ENCODE measurements around the gene PCOLCE2. TPM values are rescaled to one million over a fixed set of nuclear protein-coding genes. Genes with fewer than 3 reads are reported as not detected.

The PCOLCE2 gene
- total RNA-seq, 1 experiment from 2014 or later: 4.4 TPM

DNA sequence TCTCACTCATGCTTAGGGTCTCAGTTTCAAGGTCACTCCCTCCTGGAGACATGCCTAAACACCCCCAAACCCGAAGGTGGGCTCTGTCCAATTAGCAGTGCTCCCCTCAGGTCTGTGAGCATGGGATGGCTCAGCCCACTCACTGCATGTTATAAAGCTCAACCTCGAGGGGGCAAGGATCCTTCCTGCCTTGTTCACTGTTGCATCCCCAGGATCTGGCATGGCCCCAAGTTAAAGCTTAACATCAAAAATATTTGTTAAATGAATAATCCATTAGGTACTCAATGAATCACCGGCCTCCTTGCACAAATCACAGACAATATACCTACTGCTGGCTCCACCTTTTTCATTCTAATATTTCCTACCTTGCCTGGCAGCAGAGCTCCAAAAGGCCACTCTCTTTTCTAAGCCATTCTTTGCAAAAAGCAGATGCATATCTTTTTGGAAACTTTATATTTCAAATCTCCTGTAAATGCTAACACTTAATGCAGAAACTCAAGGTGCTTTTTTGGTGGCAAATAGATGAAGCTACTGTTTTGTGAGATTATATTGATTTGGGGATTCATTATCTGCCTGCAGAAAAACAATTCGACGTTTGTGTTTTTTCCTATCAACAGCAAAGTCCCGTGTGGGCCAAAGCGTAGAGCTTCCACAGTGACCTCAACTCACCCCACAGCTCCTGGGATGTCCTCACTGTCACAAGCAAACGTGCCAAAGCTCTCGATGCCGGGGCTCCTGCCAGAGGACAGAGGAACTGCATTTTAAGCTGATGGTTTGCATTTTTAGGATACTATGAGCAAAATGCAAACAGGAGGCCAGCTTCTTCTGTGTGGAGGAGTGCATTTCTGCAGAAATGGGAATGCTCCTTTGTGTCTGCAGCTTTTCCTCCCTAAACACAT lies 35.4 kb downstream of the PCOLCE2 start:
- Histone ChIP-seq H3K9ac (ENCODE audit: low read length) (no peak overlapping the region), H3K79me2 (ENCODE audit: insufficient read depth, low read length) (no peaks in the 10 kb centered on the region), H2AFZ (ENCODE audit: low read depth, low read length, poor library complexity, severe bottlenecking) (no peak overlapping the region), H3K27ac (ENCODE audit: low read depth, low read length) (no peak overlapping the region), H3K27me3 (ENCODE audit: insufficient read depth, low read length) (peaks cover 25% of the 10 kb centered on the region; the same call in 1 of the 2 replicates), H3K4me2 (ENCODE audit: low read length) (peak overlapping the region; percentile 45), H3K36me3 (ENCODE audit: control insufficient read depth in 1 of 2, insufficient read depth in 2 of 2, low read length in 2 of 2) (no peaks in the 10 kb centered on the region), H3K4me3 (replicated peaks in 1 of 2; ENCODE audit: low read depth in 1 of 2, low read length in 2 of 2) (no peak overlapping the region), H3K4me1 (ENCODE audit: control insufficient read depth in 1 of 2, insufficient read depth in 2 of 2, low read length in 2 of 2) (peaks cover 17 to 30% of the 10 kb centered on the region in 2 experiments), H3K9me2 (ENCODE audit: insufficient read depth) (no peaks in the 10 kb centered on the region), H4K20me1 (ENCODE audit: insufficient read depth) (no peaks in the 10 kb centered on the region), H3K9me3 (ENCODE audit: control insufficient read depth in 1 of 2, insufficient read depth in 1 of 2, low read depth in 1 of 2, low read length in 2 of 2) (no peaks in the 10 kb centered on the region)
- ChIA-PET CTCF (interaction anchor here (1.0 kb wide), 2 partner anchors 9 to 25 kb away, joined by 4 to 6 read pairs; no protein-coding TSS in a partner anchor), RAD21 (ENCODE audit: low non-redundant PET in 1 of 2, low total read pairs in 2 of 2, uncharacterized antibody in 2 of 2, unreplicated experiment in 2 of 2) (no interaction called here), POLR2A (no interaction called here)
- TF ChIP-seq ELF1 (IDR thresholded peaks at IDR 0.05; ENCODE audit: borderline replicate concordance, low read depth): no peak
- TF ChIP-seq CEBPB (IDR thresholded peaks at IDR 0.05; ENCODE audit: low read depth): no peak
- TF ChIP-seq, protein P1, sequence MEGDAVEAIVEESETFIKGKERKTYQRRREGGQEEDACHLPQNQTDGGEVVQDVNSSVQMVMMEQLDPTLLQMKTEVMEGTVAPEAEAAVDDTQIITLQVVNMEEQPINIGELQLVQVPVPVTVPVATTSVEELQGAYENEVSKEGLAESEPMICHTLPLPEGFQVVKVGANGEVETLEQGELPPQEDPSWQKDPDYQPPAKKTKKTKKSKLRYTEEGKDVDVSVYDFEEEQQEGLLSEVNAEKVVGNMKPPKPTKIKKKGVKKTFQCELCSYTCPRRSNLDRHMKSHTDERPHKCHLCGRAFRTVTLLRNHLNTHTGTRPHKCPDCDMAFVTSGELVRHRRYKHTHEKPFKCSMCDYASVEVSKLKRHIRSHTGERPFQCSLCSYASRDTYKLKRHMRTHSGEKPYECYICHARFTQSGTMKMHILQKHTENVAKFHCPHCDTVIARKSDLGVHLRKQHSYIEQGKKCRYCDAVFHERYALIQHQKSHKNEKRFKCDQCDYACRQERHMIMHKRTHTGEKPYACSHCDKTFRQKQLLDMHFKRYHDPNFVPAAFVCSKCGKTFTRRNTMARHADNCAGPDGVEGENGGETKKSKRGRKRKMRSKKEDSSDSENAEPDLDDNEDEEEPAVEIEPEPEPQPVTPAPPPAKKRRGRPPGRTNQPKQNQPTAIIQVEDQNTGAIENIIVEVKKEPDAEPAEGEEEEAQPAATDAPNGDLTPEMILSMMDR (IDR thresholded peaks at IDR 0.05 in 2 of 3, conservative IDR thresholded peaks at IDR 0.05 in 1 of 3; ENCODE audit: borderline replicate concordance in 1 of 3, insufficient read depth in 1 of 3, low read depth in 2 of 3, low read length in 2 of 3): no peak
- peak; percentile 59; the same call in 1 of the 2 replicates for TF ChIP-seq FOSL1 (IDR thresholded peaks at IDR 0.05; ENCODE audit: low read depth)
- TF ChIP-seq EZH2phosphoT487 (IDR thresholded peaks at IDR 0.05; ENCODE audit: borderline replicate concordance): no peak
- 0 out of 2 replicates have a peak, but pooled peaks have one; percentile 28 for TF ChIP-seq JUND (IDR thresholded peaks at IDR 0.05)
- TF ChIP-seq, protein P2, sequence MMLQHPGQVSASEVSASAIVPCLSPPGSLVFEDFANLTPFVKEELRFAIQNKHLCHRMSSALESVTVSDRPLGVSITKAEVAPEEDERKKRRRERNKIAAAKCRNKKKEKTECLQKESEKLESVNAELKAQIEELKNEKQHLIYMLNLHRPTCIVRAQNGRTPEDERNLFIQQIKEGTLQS (IDR thresholded peaks at IDR 0.05): no peak
- ATAC-seq (peak; percentile 18; the same call in 1 of the 2 replicates), DNase-seq (ENCODE audit: low read depth, low spot score) (peak; percentile 24)
- BruUV-seq (replicated peaks): no TSS peak
- intact Hi-C loops (cut with micrococcal nuclease): no loop called here

All from HCT116 (cell line).